ENCODE results near the gene ZNF470. TPM values are rescaled to one million over a fixed set of nuclear protein-coding genes. Genes with fewer than 3 reads are reported as not detected.
A peak's percentile ranks its signal among the peaks of the same experiment; 100 is the strongest.

ZNF470 gene
- total and polyA plus RNA-seq, 2 donors (not counting 1 experiment from before 2014, with no cell fraction given): 1.9 to 6.9 TPM

DNA sequence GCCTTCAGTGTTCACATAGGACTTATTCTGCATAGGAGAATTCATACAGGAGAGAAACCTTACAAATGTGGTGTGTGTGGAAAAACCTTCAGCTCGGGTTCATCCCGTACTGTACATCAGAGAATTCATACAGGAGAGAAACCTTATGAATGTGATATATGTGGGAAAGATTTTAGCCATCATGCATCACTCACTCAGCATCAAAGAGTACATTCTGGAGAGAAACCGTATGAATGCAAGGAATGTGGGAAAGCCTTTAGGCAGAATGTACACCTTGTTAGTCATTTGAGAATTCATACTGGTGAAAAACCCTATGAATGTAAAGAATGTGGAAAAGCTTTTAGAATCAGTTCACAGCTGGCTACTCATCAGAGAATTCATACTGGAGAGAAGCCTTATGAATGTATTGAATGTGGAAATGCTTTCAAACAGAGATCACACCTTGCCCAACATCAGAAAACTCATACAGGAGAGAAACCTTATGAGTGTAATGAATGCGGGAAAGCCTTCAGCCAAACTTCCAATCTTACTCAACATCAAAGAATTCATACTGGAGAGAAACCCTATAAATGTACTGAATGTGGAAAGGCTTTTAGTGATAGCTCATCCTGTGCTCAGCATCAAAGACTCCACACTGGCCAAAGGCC, 41.9 kb upstream of the ZNF470 start:
- H3K9me3 ChIP-seq (ENCODE audit: control extremely low read depth in 1 of 3, control insufficient read depth in 2 of 3, insufficient read depth in 1 of 3, low read length in 2 of 3): peaks cover 11 to 87% (median 49%) of the 10 kb centered on the region in 3 donors
- no peak overlapping the region for H2AFZ ChIP-seq (ENCODE audit: insufficient read depth, low read depth, low read length, poor library complexity, severe bottlenecking)
- ChIA-PET CTCF (no interaction called here), POLR2A (no interaction called here)
- TF ChIP-seq, protein P1, sequence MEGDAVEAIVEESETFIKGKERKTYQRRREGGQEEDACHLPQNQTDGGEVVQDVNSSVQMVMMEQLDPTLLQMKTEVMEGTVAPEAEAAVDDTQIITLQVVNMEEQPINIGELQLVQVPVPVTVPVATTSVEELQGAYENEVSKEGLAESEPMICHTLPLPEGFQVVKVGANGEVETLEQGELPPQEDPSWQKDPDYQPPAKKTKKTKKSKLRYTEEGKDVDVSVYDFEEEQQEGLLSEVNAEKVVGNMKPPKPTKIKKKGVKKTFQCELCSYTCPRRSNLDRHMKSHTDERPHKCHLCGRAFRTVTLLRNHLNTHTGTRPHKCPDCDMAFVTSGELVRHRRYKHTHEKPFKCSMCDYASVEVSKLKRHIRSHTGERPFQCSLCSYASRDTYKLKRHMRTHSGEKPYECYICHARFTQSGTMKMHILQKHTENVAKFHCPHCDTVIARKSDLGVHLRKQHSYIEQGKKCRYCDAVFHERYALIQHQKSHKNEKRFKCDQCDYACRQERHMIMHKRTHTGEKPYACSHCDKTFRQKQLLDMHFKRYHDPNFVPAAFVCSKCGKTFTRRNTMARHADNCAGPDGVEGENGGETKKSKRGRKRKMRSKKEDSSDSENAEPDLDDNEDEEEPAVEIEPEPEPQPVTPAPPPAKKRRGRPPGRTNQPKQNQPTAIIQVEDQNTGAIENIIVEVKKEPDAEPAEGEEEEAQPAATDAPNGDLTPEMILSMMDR (IDR thresholded peaks at IDR 0.05): no peak
- no peak for TF ChIP-seq EZH2 (IDR thresholded peaks at IDR 0.05; ENCODE audit: borderline replicate concordance, insufficient read depth, low read depth, low read length, poor library complexity, severe bottlenecking)
- Mint-ChIP-seq H3K27ac (no peak overlapping the region), H3K4me3 (no peak overlapping the region), H3K9me3 (ENCODE audit: insufficient read depth) (peaks cover 34% of the 10 kb centered on the region), H3K4me1 (no peaks in the 10 kb centered on the region), H3K27me3 (no peaks in the 10 kb centered on the region)
- no peak for ATAC-seq (ENCODE audit: low read depth)
- no peak for DNase-seq
- H3K4me1 ChIP-seq (ENCODE audit: control insufficient read depth in 2 of 2, insufficient read depth in 2 of 2, low read length in 2 of 2): no peaks in the 10 kb centered on the region
- H3K4me3 ChIP-seq (ENCODE audit: control extremely low read depth in 1 of 5, extremely low read depth in 1 of 5, insufficient read depth in 1 of 5, low read depth in 2 of 5, low read length in 4 of 5): no peak overlapping the region
- no peaks in the 10 kb centered on the region for H3K36me3 ChIP-seq (replicated peaks in 1 of 2; ENCODE audit: control extremely low read depth in 1 of 2, control insufficient read depth in 1 of 2, extremely low read depth in 1 of 2, insufficient read depth in 2 of 2, low read length in 1 of 2)
- H3K27me3 ChIP-seq (replicated peaks in 1 of 4; ENCODE audit: control extremely low read depth in 1 of 4, control insufficient read depth in 3 of 4, insufficient read depth in 4 of 4, low read length in 3 of 4): no peaks in the 10 kb centered on the region
- no peak overlapping the region for H3K27ac ChIP-seq (ENCODE audit: low read length in 2 of 2)
- no peak overlapping the region for H3K4me2 ChIP-seq (replicated peaks; ENCODE audit: low read depth, low read length, poor library complexity, severe bottlenecking)
- intact Hi-C loops (cut with micrococcal nuclease): no loop called here
- H3K9ac ChIP-seq (ENCODE audit: low read length): no peak overlapping the region
- no CpG with 5 or more reads among the region's 4 CpGs for WGBS (ENCODE audit: insufficient coverage)
- H4K20me1 ChIP-seq (ENCODE audit: control insufficient read depth, insufficient read depth, low read length, poor library complexity, severe bottlenecking): no peaks in the 10 kb centered on the region
- no peaks in the 10 kb centered on the region for H3K79me2 ChIP-seq (ENCODE audit: control insufficient read depth, insufficient read depth, low read length)

DNA sequence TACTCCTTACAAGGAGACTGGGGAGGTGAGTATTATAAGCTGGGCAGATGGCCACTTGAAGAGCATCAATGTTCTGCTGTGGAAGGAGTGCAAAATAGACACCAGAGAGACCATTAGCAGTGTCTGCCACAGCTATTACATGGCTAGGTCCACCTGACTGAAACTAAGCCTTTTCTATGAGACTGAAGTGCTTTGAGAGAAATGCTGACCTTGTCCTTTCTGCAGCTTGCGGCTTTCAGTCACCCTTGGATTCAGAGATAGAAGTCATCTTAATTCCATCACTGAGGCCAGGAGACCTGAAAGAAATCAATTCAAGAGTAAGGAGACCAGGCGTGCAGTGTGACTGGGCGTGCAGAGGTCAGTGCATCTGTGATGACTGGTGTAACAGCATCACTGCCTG, 29.8 kb upstream of the ZNF470 start:
- ATAC-seq (ENCODE audit: low read depth) (no peak), DNase-seq (no peak)
- Mint-ChIP-seq H3K9me3 (ENCODE audit: insufficient read depth) (peaks cover 13% of the 10 kb centered on the region), H3K4me1 (peaks cover 19% of the 10 kb centered on the region), H3K4me3 (peak overlapping the region; percentile 93), H3K27ac (peak overlapping the region; percentile 99), H3K27me3 (no peaks in the 10 kb centered on the region)
- Histone ChIP-seq H4K20me1 (ENCODE audit: control insufficient read depth, insufficient read depth, low read length, poor library complexity, severe bottlenecking) (no peaks in the 10 kb centered on the region), H3K4me2 (replicated peaks; ENCODE audit: low read depth, low read length, poor library complexity, severe bottlenecking) (peak overlapping the region; percentile 75), H3K36me3 (replicated peaks in 1 of 2; ENCODE audit: control extremely low read depth in 1 of 2, control insufficient read depth in 1 of 2, extremely low read depth in 1 of 2, insufficient read depth in 2 of 2, low read length in 1 of 2) (peaks cover 2 to 4% of the 10 kb centered on the region in 2 experiments), H2AFZ (ENCODE audit: insufficient read depth, low read depth, low read length, poor library complexity, severe bottlenecking) (peak overlapping the region; percentile 95), H3K27me3 (replicated peaks in 1 of 4; ENCODE audit: control extremely low read depth in 1 of 4, control insufficient read depth in 3 of 4, insufficient read depth in 4 of 4, low read length in 3 of 4) (no peaks in the 10 kb centered on the region), H3K4me3 (ENCODE audit: control extremely low read depth in 1 of 5, extremely low read depth in 1 of 5, insufficient read depth in 1 of 5, low read depth in 2 of 5, low read length in 4 of 5) (peak overlapping the region in 1 of 5 experiments; percentile 84), H3K9ac (ENCODE audit: low read length) (peak overlapping the region; percentile 82), H3K9me3 (ENCODE audit: control extremely low read depth in 1 of 3, control insufficient read depth in 2 of 3, insufficient read depth in 1 of 3, low read length in 2 of 3) (peaks cover 12 to 65% (median 44%) of the 10 kb centered on the region in 3 donors), H3K27ac (ENCODE audit: low read length in 2 of 2) (no peak overlapping the region), H3K79me2 (ENCODE audit: control insufficient read depth, insufficient read depth, low read length) (no peaks in the 10 kb centered on the region), H3K4me1 (ENCODE audit: control insufficient read depth in 2 of 2, insufficient read depth in 2 of 2, low read length in 2 of 2) (peaks cover 6 to 17% of the 10 kb centered on the region in 2 donors)
- TF ChIP-seq EZH2 (IDR thresholded peaks at IDR 0.05; ENCODE audit: borderline replicate concordance, insufficient read depth, low read depth, low read length, poor library complexity, severe bottlenecking): no peak
- TF ChIP-seq, protein P1 (IDR thresholded peaks at IDR 0.05): no peak
- intact Hi-C loops (cut with micrococcal nuclease): no loop called here
- ChIA-PET CTCF (no interaction called here), POLR2A (no interaction called here)
- WGBS (ENCODE audit: insufficient coverage): 100% methylated on average over 3 of the region's 3 CpGs
